Measurements from ENCODE around the gene EDEM1. TPM values are rescaled to one million over a fixed set of nuclear protein-coding genes. Genes with fewer than 3 reads are reported as not detected.

EDEM1 gene
- total and polyA plus RNA-seq, 10 of the 15 experiments (the other 5 are each of a cell fraction or from before 2014, with no cell fraction given) = 18.9 to 138 (median 57.5) TPM

- peak in 1 of 2 experiments; percentile 35; a peak in 1 of 3 replicates for TF ChIP-seq EGR1 (IDR thresholded peaks at IDR 0.05; ENCODE audit: borderline replicate concordance in 1 of 2, low read depth in 2 of 2, low read length in 2 of 2)
- no peak for TF ChIP-seq HDAC2 (IDR thresholded peaks at IDR 0.05)
- TF ChIP-seq USF1 (IDR thresholded peaks at IDR 0.05; ENCODE audit: borderline replicate concordance, extremely low read length, insufficient read depth, low read depth, low read length) = no peak
- TF ChIP-seq ZZZ3 (IDR thresholded peaks at IDR 0.05; ENCODE audit: control insufficient read depth, insufficient read length, low read depth) = no peak
- no peak for TF ChIP-seq MYB (IDR thresholded peaks at IDR 0.05; ENCODE audit: borderline replicate concordance, low read depth, low read length)
- no peak for TF ChIP-seq PAX8 (IDR thresholded peaks at IDR 0.05)
- no peak for TF ChIP-seq RFX5 (IDR thresholded peaks at IDR 0.05; ENCODE audit: low read depth, low read length)
- TF ChIP-seq NR2F1 (conservative IDR thresholded peaks at IDR 0.05) = 0 out of 2 replicates have a peak, but pooled peaks have one; percentile 12
- TF ChIP-seq TCF12 (IDR thresholded peaks at IDR 0.05; ENCODE audit: low read depth, low read length) = no peak
- TF ChIP-seq ASH2L (IDR thresholded peaks at IDR 0.05; ENCODE audit: borderline replicate concordance, low read depth) = no peak
- TF ChIP-seq SUPT20H (IDR thresholded peaks at IDR 0.05; ENCODE audit: borderline replicate concordance, control insufficient read depth, low read depth, low read length) = no peak
- no peak for TF ChIP-seq SMC3 (IDR thresholded peaks at IDR 0.05; ENCODE audit: borderline replicate concordance, low read length)
- no peak for TF ChIP-seq MEF2A (IDR thresholded peaks at IDR 0.05; ENCODE audit: insufficient read depth, low read depth, low read length)
- no peak for TF ChIP-seq BMI1 (IDR thresholded peaks at IDR 0.05; ENCODE audit: borderline replicate concordance)
- no peak for TF ChIP-seq ESRRA (IDR thresholded peaks at IDR 0.05; ENCODE audit: low read length)
- TF ChIP-seq GATAD2B (conservative IDR thresholded peaks at IDR 0.05; ENCODE audit: low read depth) = no peak
- TF ChIP-seq TBL1XR1 (IDR thresholded peaks at IDR 0.05; ENCODE audit: low read depth, low read length) = no peak
- TF ChIP-seq ZBTB33 (IDR thresholded peaks at IDR 0.05) = no peak
- TF ChIP-seq SMAD1 (IDR thresholded peaks at IDR 0.05; ENCODE audit: low read depth, partially characterized antibody) = no peak
- TF ChIP-seq NKRF (conservative IDR thresholded peaks at IDR 0.05) = 0 out of 2 replicates have a peak, but pooled peaks have one; percentile 10
- 0 out of 2 replicates have a peak, but pooled peaks have one; percentile 3 for TF ChIP-seq ELK1 (IDR thresholded peaks at IDR 0.05; ENCODE audit: low read depth, low read length)
- no peak for TF ChIP-seq CBX3 (IDR thresholded peaks at IDR 0.05; ENCODE audit: borderline replicate concordance, low read depth)
- no peak for TF ChIP-seq RAD21 (IDR thresholded peaks at IDR 0.05; ENCODE audit: insufficient read depth, low read depth, low read length)
- no peak for TF ChIP-seq RBBP5 (conservative IDR thresholded peaks at IDR 0.05)
Observed at GRCh38 chr3:5188419-5189221, 1.1 kb downstream of the EDEM1 start (continued).

Data from GM12878 (cell line).